ENCODE results near the gene TBX19.

DNA sequence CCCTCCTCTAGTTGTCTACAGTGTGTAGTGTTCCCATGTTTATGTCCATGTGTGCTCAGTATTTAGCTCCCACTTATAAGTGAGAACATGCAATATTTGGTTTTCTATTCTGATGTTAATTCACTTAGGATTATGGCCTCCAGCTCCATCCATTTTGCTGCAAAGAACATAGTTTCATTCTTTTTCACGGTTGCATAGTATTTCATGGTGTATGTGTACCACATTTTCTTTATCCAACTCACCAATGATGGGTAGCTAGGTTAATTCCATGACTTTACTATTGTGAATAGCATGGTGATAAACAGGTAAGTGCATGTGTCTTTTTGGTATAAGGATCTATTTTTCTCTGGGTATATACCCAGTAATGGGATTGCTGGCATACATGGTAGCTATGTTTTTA lies 67.0 kb downstream of the TBX19 start:
- TF ChIP-seq, protein P1, sequence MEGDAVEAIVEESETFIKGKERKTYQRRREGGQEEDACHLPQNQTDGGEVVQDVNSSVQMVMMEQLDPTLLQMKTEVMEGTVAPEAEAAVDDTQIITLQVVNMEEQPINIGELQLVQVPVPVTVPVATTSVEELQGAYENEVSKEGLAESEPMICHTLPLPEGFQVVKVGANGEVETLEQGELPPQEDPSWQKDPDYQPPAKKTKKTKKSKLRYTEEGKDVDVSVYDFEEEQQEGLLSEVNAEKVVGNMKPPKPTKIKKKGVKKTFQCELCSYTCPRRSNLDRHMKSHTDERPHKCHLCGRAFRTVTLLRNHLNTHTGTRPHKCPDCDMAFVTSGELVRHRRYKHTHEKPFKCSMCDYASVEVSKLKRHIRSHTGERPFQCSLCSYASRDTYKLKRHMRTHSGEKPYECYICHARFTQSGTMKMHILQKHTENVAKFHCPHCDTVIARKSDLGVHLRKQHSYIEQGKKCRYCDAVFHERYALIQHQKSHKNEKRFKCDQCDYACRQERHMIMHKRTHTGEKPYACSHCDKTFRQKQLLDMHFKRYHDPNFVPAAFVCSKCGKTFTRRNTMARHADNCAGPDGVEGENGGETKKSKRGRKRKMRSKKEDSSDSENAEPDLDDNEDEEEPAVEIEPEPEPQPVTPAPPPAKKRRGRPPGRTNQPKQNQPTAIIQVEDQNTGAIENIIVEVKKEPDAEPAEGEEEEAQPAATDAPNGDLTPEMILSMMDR (IDR thresholded peaks at IDR 0.05), result no peak
- TF ChIP-seq EZH2 (IDR thresholded peaks at IDR 0.05), result no peak
